GM21619 (cell line): ENCODE data around the gene SUCO.
"Not testable (repeated sequence)": the region's sequence is repeated elsewhere in the genome, so short reads cannot be mapped to it uniquely, and the experiment has no call there.

ENCODE experiments used
- ATAC-seq: cut with Tn5 transposase; IDR thresholded peaks from one replicate; pipeline ENCODE4 v1.9.1; 2021; ENCODE audit not compliant: unreplicated experiment

Gene SUCO

GRCh38 chr1:172532700-172533512 lies at the start of gene SUCO:
Gene SUCO (plus strand): TSS chr1:172533150. CDS start chr1:172533436, 286 bp downstream.
- ATAC-seq = peak; percentile 85

GRCh38 chr1:172483448-172483847 lies 49.5 kb upstream of the SUCO start:
- ATAC-seq = no peak

- ATAC-seq = no peak
Observed at GRCh38 chr1:172484252-172484651, 48.7 kb upstream of the SUCO start.

- no peak for ATAC-seq
Observed at GRCh38 chr1:172485626-172486025, 47.3 kb upstream of the SUCO start.

GRCh38 chr1:172486805-172487454 lies 46.0 kb upstream of the SUCO start:
- ATAC-seq = no peak

GRCh38 chr1:172487550-172487949 lies 45.4 kb upstream of the SUCO start:
- no peak for ATAC-seq

- no peak for ATAC-seq
Observed at GRCh38 chr1:172488393-172488792, 44.6 kb upstream of the SUCO start.

GRCh38 chr1:172489847-172490246 lies 43.1 kb upstream of the SUCO start:
- no peak for ATAC-seq

GRCh38 chr1:172492421-172492820 lies 40.5 kb upstream of the SUCO start:
- no peak for ATAC-seq

- ATAC-seq = no peak
Observed at GRCh38 chr1:172494166-172494565, 38.8 kb upstream of the SUCO start.

GRCh38 chr1:172496127-172496526 lies 36.8 kb upstream of the SUCO start:
- not testable (repeated sequence) for ATAC-seq

- no peak for ATAC-seq
Observed at GRCh38 chr1:172496678-172497077, 36.3 kb upstream of the SUCO start.

GRCh38 chr1:172497230-172497629 lies 35.7 kb upstream of the SUCO start:
- ATAC-seq = no peak

GRCh38 chr1:172498857-172499256 lies 34.1 kb upstream of the SUCO start:
- ATAC-seq = no peak

- ATAC-seq = no peak
Observed at GRCh38 chr1:172499636-172500141, 33.3 kb upstream of the SUCO start.

- no peak for ATAC-seq
Observed at GRCh38 chr1:172500207-172500606, 32.7 kb upstream of the SUCO start.

GRCh38 chr1:172507741-172508140 lies 25.2 kb upstream of the SUCO start:
- ATAC-seq = no peak

GRCh38 chr1:172510479-172510878 lies 22.5 kb upstream of the SUCO start:
- no peak for ATAC-seq

- no peak for ATAC-seq
Observed at GRCh38 chr1:172512591-172512990, 20.4 kb upstream of the SUCO start.

- ATAC-seq = no peak
Observed at GRCh38 chr1:172513479-172513878, 19.5 kb upstream of the SUCO start.

- no peak for ATAC-seq
Observed at GRCh38 chr1:172514108-172514507, 18.8 kb upstream of the SUCO start.

GRCh38 chr1:172515436-172515835 lies 17.5 kb upstream of the SUCO start:
- ATAC-seq = no peak
